ENCODE data around the gene HGF. TPM values are rescaled to one million over a fixed set of nuclear protein-coding genes. Genes with fewer than 3 reads are reported as not detected.

The HGF gene
- total and polyA plus RNA-seq, 4 experiments from 2014 or later = not detected

- Histone ChIP-seq H3K4me3 (ENCODE audit: low read length in 2 of 2) (no peak overlapping the region), H3K27ac (ENCODE audit: low read depth, low read length) (no peak overlapping the region), H3K9me3 (ENCODE audit: control insufficient read depth in 1 of 2, low read length in 2 of 2) (no peaks in the 10 kb centered on the region), H3K36me3 (ENCODE audit: insufficient read depth, low read length) (no peaks in the 10 kb centered on the region), H3K27me3 (ENCODE audit: insufficient read depth, low read length) (no peaks in the 10 kb centered on the region), H3K4me1 (ENCODE audit: insufficient read depth, low read length) (no peaks in the 10 kb centered on the region)
- Mint-ChIP-seq H3K4me1 (no peaks in the 10 kb centered on the region), H3K27ac (no peak overlapping the region), H3K4me3 (no peak overlapping the region), H3K9me3 (peaks cover 0 to 6% (median 3%) of the 10 kb centered on the region in 8 donors), H3K27me3 (no peaks in the 10 kb centered on the region), H3K36me3 (no peaks in the 10 kb centered on the region)
- CTCF ChIA-PET (ENCODE audit: partially characterized antibody) = no interaction called here
- DNase-seq = no peak
- intact Hi-C loops (cut with micrococcal nuclease) = no loop called here
- POLR2A ChIA-PET (ENCODE audit: partially characterized antibody) = no interaction called here
Measured at GRCh38 chr7:81783818-81784217, 14.0 kb upstream of the HGF start.

GRCh38 chr7:81780914-81781693 is 11.3 kb upstream of the HGF start:
- Mint-ChIP-seq H3K4me3 (no peak overlapping the region), H3K9me3 (peaks cover 0 to 7% (median 0%) of the 10 kb centered on the region in 8 donors), H3K4me1 (no peaks in the 10 kb centered on the region), H3K27ac (no peak overlapping the region), H3K27me3 (no peaks in the 10 kb centered on the region), H3K36me3 (no peaks in the 10 kb centered on the region)
- ChIA-PET CTCF (ENCODE audit: partially characterized antibody) (no interaction called here), POLR2A (ENCODE audit: partially characterized antibody) (no interaction called here)
- H3K4me3 ChIP-seq (ENCODE audit: low read length in 2 of 2) = no peak overlapping the region
- no peak for DNase-seq
- H3K27me3 ChIP-seq (ENCODE audit: insufficient read depth, low read length) = no peaks in the 10 kb centered on the region
- intact Hi-C loops (cut with micrococcal nuclease) = no loop called here
- no peaks in the 10 kb centered on the region for H3K36me3 ChIP-seq (ENCODE audit: insufficient read depth, low read length)
- no peaks in the 10 kb centered on the region for H3K9me3 ChIP-seq (ENCODE audit: control insufficient read depth in 1 of 2, low read length in 2 of 2)
- no peak overlapping the region for H3K27ac ChIP-seq (ENCODE audit: low read depth, low read length)
- H3K4me1 ChIP-seq (ENCODE audit: insufficient read depth, low read length) = no peaks in the 10 kb centered on the region

GRCh38 chr7:81779706-81780105 is 9.9 kb upstream of the HGF start:
- Mint-ChIP-seq H3K4me3 (no peak overlapping the region), H3K36me3 (no peaks in the 10 kb centered on the region), H3K9me3 (peaks cover 0 to 9% (median under 1%) of the 10 kb centered on the region in 8 donors), H3K27me3 (no peaks in the 10 kb centered on the region), H3K27ac (no peak overlapping the region), H3K4me1 (no peaks in the 10 kb centered on the region)
- Histone ChIP-seq H3K9me3 (ENCODE audit: control insufficient read depth in 1 of 2, low read length in 2 of 2) (no peaks in the 10 kb centered on the region), H3K27ac (ENCODE audit: low read depth, low read length) (no peak overlapping the region), H3K36me3 (ENCODE audit: insufficient read depth, low read length) (no peaks in the 10 kb centered on the region), H3K4me1 (ENCODE audit: insufficient read depth, low read length) (no peaks in the 10 kb centered on the region), H3K4me3 (ENCODE audit: low read length in 2 of 2) (no peak overlapping the region), H3K27me3 (ENCODE audit: insufficient read depth, low read length) (no peaks in the 10 kb centered on the region)
- ChIA-PET CTCF (ENCODE audit: partially characterized antibody) (no interaction called here), POLR2A (ENCODE audit: partially characterized antibody) (no interaction called here)
- intact Hi-C loops (cut with micrococcal nuclease) = no loop called here
- DNase-seq = no peak

- Mint-ChIP-seq H3K36me3 (no peaks in the 10 kb centered on the region), H3K27me3 (no peaks in the 10 kb centered on the region), H3K27ac (no peak overlapping the region), H3K4me3 (no peak overlapping the region), H3K9me3 (peaks cover 0 to 13% (median 4%) of the 10 kb centered on the region in 8 donors), H3K4me1 (no peaks in the 10 kb centered on the region)
- Histone ChIP-seq H3K4me3 (ENCODE audit: low read length in 2 of 2) (no peak overlapping the region), H3K27me3 (ENCODE audit: insufficient read depth, low read length) (no peaks in the 10 kb centered on the region), H3K36me3 (ENCODE audit: insufficient read depth, low read length) (no peaks in the 10 kb centered on the region), H3K27ac (ENCODE audit: low read depth, low read length) (no peak overlapping the region), H3K9me3 (ENCODE audit: control insufficient read depth in 1 of 2, low read length in 2 of 2) (no peaks in the 10 kb centered on the region), H3K4me1 (ENCODE audit: insufficient read depth, low read length) (no peaks in the 10 kb centered on the region)
- no peak for DNase-seq
- ChIA-PET POLR2A (ENCODE audit: partially characterized antibody) (no interaction called here), CTCF (ENCODE audit: partially characterized antibody) (no interaction called here)
- intact Hi-C loops (cut with micrococcal nuclease) = no loop called here
Measured at GRCh38 chr7:81777697-81778096, 7.8 kb upstream of the HGF start.

- Mint-ChIP-seq H3K36me3 (no peaks in the 10 kb centered on the region), H3K9me3 (peaks cover 0 to 13% (median 5%) of the 10 kb centered on the region in 8 donors), H3K27me3 (no peaks in the 10 kb centered on the region), H3K4me1 (no peaks in the 10 kb centered on the region), H3K4me3 (no peak overlapping the region), H3K27ac (no peak overlapping the region)
- Histone ChIP-seq H3K4me1 (ENCODE audit: insufficient read depth, low read length) (no peaks in the 10 kb centered on the region), H3K27ac (ENCODE audit: low read depth, low read length) (no peak overlapping the region), H3K36me3 (ENCODE audit: insufficient read depth, low read length) (no peaks in the 10 kb centered on the region), H3K4me3 (ENCODE audit: low read length in 2 of 2) (no peak overlapping the region), H3K27me3 (ENCODE audit: insufficient read depth, low read length) (no peaks in the 10 kb centered on the region), H3K9me3 (ENCODE audit: control insufficient read depth in 1 of 2, low read length in 2 of 2) (no peaks in the 10 kb centered on the region)
- ChIA-PET POLR2A (ENCODE audit: partially characterized antibody) (no interaction called here), CTCF (ENCODE audit: partially characterized antibody) (no interaction called here)
- intact Hi-C loops (cut with micrococcal nuclease) = no loop called here
- DNase-seq = no peak
Measured at GRCh38 chr7:81776948-81777630, 7.2 kb upstream of the HGF start.

- H3K9me3 Mint-ChIP-seq = peaks cover 0 to 14% (median 7%) of the 10 kb centered on the region in 8 donors
- no peaks in the 10 kb centered on the region for H3K36me3 ChIP-seq (ENCODE audit: insufficient read depth, low read length)
- H3K4me3 Mint-ChIP-seq = no peak overlapping the region
- DNase-seq = no peak
- H3K9me3 ChIP-seq (ENCODE audit: control insufficient read depth in 1 of 2, low read length in 2 of 2) = no peaks in the 10 kb centered on the region
- H3K27ac Mint-ChIP-seq = no peak overlapping the region
- ChIA-PET POLR2A (ENCODE audit: partially characterized antibody) (no interaction called here), CTCF (ENCODE audit: partially characterized antibody) (no interaction called here)
- no peaks in the 10 kb centered on the region for H3K27me3 ChIP-seq (ENCODE audit: insufficient read depth, low read length)
- no peaks in the 10 kb centered on the region for H3K4me1 Mint-ChIP-seq
- H3K27me3 Mint-ChIP-seq = no peaks in the 10 kb centered on the region
- no peak overlapping the region for H3K27ac ChIP-seq (ENCODE audit: low read depth, low read length)
- intact Hi-C loops (cut with micrococcal nuclease) = no loop called here
- no peak overlapping the region for H3K4me3 ChIP-seq (ENCODE audit: low read length in 2 of 2)
- H3K4me1 ChIP-seq (ENCODE audit: insufficient read depth, low read length) = no peaks in the 10 kb centered on the region
- H3K36me3 Mint-ChIP-seq = no peaks in the 10 kb centered on the region
Measured at GRCh38 chr7:81776161-81776560, 6.3 kb upstream of the HGF start.

GRCh38 chr7:81775560-81775959 is 5.7 kb upstream of the HGF start:
- no peaks in the 10 kb centered on the region for H3K4me1 Mint-ChIP-seq
- ChIA-PET CTCF (ENCODE audit: partially characterized antibody) (no interaction called here), POLR2A (ENCODE audit: partially characterized antibody) (no interaction called here)
- no peak overlapping the region for H3K27ac ChIP-seq (ENCODE audit: low read depth, low read length)
- H3K27me3 ChIP-seq (ENCODE audit: insufficient read depth, low read length) = no peaks in the 10 kb centered on the region
- H3K9me3 Mint-ChIP-seq = peaks cover 0 to 14% (median 7%) of the 10 kb centered on the region in 8 donors
- H3K27ac Mint-ChIP-seq = no peak overlapping the region
- intact Hi-C loops (cut with micrococcal nuclease) = no loop called here
- H3K36me3 ChIP-seq (ENCODE audit: insufficient read depth, low read length) = no peaks in the 10 kb centered on the region
- H3K4me3 ChIP-seq (ENCODE audit: low read length in 2 of 2) = no peak overlapping the region
- H3K9me3 ChIP-seq (ENCODE audit: control insufficient read depth in 1 of 2, low read length in 2 of 2) = no peaks in the 10 kb centered on the region
- no peaks in the 10 kb centered on the region for H3K4me1 ChIP-seq (ENCODE audit: insufficient read depth, low read length)
- H3K4me3 Mint-ChIP-seq = no peak overlapping the region
- H3K36me3 Mint-ChIP-seq = no peaks in the 10 kb centered on the region
- no peak for DNase-seq
- no peaks in the 10 kb centered on the region for H3K27me3 Mint-ChIP-seq
